GM19023 (cell line): ENCODE measurements around the gene ANXA3.

ENCODE experiments used
- ATAC-seq: cut with Tn5 transposase; IDR thresholded peaks from one replicate; pipeline ENCODE4 v1.9.1; 2021; ENCODE audit warnings: mild to moderate bottlenecking, moderate library complexity; ENCODE audit not compliant: unreplicated experiment

Gene ANXA3

DNA sequence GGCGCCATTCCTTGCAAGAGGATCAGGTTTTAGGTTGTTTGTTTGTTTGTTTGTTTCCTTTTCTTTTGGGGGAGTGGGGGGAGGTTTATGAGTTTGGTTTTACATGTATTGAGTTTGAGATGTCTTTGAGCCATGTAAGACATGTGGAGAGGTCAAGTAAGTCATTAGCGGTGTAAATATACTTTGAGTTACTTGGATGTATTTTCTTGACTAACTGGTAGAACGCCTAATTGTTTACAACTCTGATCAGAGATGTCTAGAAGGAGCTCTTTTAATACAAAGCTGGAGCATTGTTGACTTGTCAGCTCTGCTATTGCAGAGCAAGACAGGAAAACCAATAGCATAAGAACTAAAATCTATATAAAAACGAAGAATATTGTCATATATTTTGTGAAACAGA lies 57.1 kb downstream of the ANXA3 start:
- no peak for ATAC-seq

DNA sequence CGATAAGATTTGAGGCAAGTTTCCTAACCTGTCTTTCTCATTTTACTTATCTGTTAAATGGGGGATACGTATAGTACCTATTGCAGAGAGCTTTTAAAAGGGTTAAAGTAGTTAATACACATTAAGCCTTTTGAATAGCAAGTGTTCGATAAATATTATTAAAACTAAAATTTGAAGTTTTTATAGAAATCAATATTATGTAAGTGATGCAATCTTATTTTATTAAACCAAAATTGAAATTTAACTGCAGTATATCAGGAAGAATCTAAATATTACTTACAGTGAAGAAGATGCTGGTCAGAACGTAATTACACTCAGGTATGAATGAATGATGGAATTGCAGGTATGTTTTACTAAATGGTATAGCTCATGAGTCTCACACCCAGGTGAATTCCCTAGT lies 58.0 kb downstream of the ANXA3 start:
- ATAC-seq, result no peak

DNA sequence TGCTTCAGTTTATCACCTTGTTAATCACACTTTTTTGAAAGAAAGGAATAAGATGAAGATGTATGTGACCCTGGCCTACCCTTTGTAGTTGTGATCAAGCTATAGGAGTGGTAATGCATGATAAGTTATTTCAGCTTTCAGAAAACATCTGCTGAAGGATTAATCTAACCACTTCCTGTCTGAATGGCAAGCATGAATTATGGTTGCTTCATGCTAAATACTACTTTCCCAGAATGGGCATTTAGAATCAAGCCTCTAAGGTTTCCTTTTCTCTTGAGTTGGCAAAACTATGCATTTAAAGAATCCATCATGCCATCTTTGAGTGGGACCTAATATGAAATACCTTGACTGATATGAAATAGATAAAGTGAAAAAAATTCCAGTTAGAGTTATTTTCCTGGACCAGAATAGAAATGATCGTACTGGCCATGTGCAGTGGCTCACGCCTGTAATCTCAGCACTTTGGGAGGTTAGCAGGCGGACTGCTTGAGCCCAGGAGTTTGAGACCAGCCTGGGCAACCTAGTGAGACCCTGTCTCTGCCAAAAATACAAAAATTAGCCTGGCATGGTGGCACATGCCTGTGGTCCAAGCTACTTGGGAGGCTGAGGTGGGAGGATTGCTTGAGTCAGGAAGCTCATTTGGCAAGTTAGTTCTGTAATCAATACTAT lies 59.1 kb downstream of the ANXA3 start:
- ATAC-seq, result no peak

DNA sequence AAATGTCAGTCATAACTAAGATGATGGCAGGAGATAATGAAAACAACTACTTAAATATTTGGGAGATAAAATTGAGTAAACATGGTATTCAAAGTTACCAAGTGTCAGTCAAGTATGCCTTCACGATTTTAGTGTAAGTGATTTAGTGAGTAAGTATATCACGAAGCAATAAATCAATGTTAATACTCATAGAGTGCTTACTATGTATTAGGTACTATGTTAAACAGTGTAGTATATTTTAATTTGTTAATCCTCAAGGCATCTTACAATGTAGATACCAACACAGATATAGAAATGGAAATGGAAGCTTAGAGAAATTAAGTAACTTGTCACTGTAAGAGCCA lies 59.6 kb downstream of the ANXA3 start:
- ATAC-seq, result no peak

DNA sequence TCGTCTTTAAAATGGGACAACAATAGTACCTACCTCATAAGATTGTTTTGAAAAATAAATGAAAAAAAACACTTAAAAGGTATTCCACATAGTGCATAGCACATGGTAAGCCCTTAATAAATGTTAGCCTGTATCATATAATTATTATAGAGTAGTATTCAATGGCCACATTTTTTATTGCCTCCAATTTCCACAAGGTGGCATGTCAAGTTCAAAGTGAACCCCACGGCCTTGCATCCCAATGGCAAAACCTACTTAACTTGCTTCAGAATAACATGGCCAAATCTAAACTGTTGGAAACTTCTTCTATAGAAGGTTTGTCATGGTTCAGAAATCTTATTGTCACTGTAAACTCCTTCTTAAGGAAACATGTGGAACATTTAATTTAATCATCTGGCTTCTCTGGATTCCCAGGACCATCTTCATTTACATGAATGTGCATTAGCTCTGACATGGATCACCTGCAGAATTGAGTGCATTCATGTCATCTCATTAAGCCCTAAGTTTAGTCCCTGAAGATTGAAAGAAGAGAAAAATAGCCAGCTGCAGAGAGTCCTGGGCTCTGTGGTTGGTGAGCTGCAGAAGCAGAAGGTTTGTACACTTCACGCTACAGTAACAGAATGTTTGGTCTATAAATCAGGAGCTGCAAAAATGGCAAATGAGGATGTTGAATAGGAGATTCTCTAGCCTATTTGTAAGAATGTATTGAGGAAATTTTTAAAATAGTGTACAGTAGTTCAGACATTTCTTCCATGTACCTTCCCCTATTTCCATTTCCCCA lies 61.0 kb downstream of the ANXA3 start:
- ATAC-seq, result no peak

DNA sequence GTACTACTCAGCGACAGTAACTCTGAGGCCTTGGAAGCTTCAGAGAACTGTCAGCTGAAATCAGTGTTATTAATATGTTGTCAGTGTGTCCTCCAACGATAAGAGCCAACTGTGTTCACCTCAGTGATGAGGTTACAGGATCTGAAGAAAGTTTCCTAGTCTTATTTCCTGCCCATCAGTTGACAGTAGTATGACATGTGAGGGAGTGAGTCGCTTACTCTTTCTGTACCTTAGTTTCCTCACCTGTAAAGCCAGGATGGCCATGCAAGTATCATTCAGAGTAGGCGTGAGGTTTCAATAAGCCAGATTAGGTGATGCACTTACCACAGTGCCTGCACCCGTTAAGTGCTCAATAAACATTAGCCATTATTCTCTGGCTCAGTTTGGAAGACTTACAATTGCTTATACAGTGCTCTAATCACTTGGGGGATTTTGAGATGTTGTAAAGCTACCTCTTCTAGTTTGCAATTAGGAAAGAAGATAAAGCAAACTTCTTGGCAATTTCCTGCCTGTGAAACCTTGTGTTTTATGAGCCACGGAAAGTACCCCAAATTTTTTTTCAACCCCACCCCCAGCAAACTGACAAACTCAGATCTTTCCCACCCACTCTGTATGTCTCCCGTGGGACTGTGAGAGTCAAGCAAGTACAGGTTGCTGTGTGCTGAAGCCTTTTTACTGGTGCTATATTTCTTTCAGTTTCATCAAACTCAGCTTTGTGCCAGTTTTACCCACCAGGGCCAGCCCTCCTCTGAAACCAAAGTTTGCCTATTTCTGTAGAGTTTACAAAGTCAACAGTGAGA lies 62.2 kb downstream of the ANXA3 start:
- peak; percentile 83 for ATAC-seq

DNA sequence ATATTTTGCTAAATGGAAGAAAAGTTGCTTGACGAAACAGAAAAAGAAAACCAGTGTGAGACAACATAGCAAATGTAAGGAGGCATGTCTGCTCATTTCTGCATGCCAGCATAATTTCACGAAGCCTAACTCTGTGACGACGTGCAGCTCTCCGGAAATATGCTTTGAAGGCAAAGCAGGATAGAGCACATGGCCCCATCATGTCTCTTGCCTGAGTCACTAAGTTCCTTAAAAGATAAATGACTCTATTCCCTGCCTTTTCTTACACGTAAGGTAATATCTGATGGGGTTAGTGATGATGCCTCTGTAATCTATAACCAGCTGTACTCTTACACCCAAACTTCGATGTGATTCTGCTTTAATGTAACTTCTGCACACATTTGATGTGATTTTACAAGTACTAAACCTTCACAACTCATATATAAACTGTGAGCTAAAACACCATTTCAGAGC lies 64.5 kb downstream of the ANXA3 start:
- ATAC-seq, result no peak

DNA sequence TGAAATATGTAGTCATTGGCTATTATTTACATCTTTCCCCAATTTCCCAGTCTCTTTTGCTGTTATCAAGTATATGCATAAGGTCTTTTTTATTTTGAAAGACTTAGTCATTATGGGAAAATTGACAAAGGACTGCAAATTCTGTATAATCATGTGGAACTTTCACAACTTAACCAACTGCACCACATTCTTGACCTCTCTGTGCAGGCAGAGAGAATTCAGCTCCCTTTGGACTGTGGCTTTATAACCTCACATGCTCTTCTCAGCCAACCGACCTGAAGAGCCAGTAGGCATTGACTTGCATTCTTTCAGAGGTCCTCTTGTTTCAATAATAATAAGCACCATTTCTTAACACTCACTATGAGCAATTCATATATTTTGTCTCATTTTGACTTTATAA lies 66.9 kb downstream of the ANXA3 start:
- no peak for ATAC-seq

DNA sequence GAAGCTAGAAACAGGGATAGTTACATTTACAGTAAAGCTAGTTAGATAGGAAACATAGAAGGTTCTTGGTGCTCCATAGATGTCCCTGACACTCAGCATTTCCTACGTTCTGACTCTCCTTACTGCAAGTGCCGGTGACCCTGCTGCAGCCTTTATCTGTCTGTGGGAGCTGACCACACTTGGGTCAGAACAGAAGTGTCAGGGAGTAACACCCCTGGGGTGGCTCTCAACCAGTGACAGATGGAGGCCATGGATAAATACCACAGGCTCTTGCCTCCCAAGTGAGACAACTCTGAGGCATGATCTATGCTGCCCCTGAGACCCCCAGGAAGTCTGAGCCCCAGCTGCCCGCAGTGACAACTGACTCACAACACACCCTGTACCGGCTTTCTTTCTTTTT lies 69.8 kb downstream of the ANXA3 start:
- no peak for ATAC-seq

DNA sequence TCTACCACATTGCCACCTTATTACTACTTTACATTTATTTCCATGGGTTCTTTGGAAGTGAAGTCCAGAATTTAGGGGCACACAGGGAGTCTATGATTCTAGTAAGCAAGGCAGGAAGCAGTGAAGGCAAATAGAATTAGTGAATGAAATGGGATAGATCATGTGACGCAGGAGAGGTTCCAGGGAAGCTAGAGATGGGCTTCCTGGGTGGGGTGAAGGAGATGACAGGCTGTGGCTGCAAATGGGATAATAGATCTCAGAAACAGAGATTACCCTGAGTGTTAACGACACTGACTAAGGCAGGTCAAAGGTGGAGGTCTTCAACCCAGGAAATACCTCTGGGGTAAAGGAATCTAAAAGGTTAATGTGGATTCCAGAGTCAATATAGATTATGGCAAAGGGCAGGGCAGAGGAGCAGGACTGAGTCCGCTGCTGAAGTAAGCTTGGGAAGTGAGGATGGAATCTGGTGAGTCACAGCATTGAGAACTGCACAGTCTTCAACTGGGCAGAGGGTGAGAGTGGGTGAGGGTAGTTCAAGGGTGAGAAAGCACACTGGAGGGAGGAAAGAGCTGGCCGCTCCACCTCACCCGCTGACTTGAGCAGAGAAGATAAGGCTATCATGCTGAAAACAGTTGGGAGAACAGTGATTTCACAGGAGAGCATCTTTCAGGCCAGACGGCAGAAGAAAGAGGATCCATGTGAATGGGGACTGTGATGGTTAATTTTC lies 70.8 kb downstream of the ANXA3 start:
- ATAC-seq, result no peak

DNA sequence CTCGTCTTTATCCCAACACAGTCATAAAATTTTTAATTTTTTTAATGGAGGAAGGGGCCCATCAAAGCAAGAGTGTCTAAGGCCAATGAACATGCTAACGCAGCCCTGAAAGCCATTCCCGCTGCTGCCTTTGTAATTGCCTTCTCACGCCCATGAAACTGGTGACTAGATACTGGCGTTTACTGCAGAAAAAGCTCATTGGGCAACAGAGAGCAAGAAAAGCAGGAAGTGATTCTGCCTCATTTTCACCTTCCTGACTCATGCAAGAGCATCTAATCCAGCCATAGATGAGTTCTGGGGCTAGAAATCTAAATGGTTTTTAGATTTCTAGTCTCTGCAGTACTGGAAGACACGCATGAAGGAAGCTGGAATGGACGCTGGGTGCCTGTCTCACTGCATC lies 72.5 kb downstream of the ANXA3 start:
- ATAC-seq, result no peak

DNA sequence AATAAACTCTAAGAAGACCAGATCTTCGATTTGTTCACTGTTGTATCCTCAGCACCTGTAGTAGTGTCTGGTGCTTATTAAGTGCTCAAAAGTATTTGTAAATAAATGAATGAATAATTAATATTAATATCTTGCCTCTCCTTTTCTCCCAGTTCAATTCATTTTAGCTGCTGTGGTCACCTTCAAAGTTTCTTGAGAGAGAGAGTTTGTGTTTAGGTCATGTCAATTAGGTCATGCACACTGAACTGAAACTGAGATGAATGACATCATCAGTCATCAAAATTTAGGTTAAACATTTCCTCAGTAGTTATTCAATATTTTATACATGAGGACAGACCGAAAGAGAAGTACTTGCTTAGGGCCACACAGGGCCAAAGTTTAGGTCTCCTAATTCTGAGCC lies 73.5 kb downstream of the ANXA3 start:
- ATAC-seq, result no peak

DNA sequence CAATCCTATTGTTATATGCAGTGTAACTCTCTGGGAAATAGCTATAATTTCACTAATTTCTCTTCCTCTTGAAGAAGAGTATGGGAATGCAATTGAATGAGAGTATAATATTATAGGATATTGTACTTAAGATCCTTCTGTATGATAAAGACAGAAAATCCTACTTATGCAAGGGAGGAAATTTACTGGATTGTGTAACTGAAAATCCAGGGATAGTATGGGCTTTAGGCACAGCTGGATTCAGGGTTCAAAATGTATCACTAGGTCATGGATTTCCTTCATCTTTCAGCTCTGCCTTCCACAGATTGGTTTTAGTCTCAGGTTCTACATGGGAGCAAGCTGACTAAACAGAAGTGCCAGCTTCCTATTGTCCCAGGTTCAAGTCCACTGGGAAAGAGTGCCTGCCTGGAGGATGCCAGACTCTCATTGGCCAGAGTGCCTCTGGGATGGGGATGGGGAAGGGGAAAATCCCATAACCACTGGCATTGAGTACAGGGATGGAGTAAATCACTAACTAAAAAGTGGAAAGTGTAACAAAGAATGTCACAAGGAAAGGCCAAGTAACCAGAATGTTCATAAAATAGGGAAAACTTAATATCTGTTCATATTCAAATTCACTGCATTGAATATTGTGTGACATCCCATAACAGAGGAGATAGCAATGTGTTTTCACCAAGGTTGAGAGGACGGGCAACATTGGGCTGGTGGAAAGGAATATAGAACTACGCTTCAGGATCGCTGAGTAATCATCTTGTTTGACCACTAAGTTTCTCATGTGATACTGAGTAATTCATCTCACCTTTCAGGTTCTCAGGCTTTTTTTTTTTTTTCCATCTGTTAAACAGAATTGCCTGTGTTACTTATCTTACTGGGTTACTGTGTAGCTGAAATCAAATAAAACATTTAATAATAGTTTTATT lies 75.7 kb downstream of the ANXA3 start:
- no peak for ATAC-seq

DNA sequence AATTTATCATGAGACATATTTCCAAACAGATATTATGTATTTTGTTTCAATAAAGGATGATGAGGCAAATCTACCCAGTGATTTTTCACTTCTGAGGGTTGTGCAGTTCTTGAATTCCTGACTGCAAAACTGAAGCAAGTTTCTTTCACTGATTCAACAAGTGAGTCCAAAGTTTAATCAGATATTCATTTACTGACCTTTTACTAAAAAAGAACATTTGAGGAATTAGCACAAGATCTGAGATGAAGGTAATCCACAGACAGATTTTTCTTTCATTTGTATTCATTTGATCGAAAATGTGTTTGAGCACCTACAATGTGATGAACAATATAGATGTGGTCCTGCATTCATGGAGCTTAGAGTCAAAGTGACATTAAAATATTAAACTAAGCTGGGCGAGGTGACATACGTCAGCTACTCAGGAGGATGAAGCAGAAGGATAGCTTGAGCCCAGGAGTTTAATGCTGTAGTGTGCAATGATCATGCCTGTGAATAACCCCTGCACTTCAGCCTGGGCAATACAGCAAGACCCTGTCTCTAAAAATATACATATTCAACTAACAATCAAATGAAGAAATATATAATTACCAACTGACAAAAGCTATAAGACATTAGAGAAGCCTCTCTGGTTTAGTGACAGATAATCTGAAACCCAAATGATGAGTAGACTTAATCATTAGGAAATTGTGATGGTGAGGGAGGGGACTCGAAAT lies 76.6 kb downstream of the ANXA3 start:
- ATAC-seq, result no peak

DNA sequence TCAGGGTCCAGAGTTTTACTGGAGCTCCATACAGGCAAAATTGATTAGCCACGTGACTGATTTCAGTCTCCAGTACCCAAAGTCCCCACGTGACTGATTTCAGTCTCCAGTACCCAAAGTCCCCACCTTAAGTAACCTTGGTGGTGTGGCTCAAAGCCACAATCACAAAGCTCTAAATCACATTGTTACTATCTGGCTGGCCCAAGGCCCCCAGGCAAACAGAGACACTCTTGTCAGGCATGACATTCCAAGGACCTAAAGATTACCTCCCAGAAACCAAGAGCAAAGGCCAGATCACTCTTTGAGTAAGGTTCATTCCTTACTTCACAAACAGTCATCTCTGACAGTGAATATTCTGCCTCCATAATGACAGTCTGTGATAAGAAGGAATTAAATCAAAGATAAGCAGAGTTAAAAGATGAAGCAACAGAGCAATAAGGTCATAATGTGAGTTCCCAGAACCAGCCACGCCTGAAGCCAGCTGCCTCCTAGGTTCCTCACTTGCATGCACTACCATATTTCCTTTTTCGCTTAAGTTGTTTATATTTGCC lies 78.5 kb downstream of the ANXA3 start:
- no peak for ATAC-seq

DNA sequence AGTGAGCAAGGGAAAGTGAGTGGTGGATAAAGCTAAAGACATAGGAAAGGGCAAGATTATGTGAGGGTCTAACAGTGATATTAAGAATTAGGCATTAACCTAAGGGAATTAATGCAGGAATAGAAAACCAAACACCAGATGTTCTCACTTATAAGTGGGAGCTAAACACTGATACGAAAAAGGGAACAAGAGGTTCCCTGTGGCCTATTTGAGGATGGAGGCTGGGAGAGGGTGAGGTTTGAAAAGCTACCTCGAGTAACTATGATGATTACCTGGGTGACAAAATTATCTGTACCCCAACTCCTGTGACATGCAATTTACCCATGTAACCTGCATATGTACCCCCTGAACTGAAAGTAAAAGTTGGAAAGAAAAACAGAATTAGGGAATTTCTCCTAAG lies 79.0 kb downstream of the ANXA3 start:
- ATAC-seq, result no peak

DNA sequence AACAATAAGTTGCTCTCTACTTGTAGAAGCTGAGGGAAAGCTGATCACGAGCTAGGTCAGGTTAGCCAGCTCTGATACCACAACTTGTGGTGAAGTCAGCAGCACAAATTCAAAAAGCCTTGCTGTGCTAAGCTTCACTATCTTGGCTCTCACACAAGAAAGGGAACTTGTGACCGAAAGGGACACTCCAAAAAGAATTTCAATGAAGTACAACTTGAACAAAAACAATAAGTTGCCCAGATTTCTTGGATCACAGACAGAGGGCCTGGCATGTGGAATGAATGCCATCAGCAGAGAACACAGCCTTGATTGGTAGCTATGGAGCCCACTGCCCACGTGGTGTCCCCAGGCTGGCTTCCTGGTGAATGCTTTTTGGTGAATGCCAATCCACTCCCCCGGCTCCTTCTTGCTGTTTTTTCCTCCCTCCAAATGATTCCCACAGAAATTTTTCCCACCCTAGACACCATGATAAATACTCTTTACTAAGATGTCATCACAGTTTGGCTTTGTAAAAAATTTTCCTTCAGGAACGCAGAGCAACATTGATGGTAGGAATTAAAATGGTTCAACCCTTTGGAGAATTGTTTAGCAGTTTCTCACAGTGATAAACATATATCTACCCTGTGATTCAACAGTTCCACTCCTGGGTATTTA lies 82.6 kb downstream of the ANXA3 start:
- no peak for ATAC-seq

DNA sequence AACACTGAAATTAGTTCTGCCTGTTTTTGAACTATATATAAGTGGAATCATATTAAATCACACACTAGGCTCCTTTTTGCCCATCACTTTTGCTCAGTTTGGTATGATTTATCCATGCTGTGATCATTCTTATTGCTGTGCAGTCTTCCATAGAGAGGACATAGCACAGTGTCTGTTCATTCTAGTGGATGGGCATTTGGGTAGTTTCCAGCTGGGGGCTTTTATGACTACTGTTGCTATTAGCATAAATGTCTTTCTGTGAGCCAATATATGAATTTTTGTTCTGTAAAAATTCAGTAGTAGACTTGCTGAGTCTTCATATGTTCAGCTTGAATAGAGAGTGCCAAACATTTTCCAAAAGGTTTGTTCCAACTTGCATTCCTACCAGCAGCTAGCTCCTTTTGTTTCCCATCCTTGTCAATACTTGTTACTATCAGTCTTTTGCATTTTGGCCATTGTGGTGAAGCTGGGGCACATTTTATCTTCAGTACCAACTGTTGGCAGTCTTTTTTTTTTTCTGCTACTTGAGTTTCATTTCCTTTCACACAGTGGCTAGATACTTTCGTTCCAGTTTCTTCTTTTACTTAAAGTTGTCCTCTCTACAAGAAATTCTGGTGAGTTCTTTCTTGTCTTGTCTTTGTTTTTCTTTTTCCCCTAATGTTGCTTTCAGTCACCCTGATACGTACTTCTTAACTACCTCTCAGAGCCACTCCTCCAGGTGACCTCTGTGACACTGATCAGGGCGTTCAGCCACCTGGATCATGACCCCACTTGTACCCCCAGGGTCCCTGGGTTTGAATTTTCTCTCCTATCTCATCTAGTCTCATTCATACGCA lies 87.0 kb downstream of the ANXA3 start:
- peak; percentile 80 for ATAC-seq
